ENCODE measurements around the gene TBC1D2. TPM values are rescaled to one million over a fixed set of nuclear protein-coding genes. Genes with fewer than 3 reads are reported as not detected.
A peak's percentile ranks its signal among the peaks of the same experiment; 100 is the strongest.

TBC1D2 gene
- total RNA-seq, 2 donors from 2014 or later: 3.3 to 4.7 TPM

DNA sequence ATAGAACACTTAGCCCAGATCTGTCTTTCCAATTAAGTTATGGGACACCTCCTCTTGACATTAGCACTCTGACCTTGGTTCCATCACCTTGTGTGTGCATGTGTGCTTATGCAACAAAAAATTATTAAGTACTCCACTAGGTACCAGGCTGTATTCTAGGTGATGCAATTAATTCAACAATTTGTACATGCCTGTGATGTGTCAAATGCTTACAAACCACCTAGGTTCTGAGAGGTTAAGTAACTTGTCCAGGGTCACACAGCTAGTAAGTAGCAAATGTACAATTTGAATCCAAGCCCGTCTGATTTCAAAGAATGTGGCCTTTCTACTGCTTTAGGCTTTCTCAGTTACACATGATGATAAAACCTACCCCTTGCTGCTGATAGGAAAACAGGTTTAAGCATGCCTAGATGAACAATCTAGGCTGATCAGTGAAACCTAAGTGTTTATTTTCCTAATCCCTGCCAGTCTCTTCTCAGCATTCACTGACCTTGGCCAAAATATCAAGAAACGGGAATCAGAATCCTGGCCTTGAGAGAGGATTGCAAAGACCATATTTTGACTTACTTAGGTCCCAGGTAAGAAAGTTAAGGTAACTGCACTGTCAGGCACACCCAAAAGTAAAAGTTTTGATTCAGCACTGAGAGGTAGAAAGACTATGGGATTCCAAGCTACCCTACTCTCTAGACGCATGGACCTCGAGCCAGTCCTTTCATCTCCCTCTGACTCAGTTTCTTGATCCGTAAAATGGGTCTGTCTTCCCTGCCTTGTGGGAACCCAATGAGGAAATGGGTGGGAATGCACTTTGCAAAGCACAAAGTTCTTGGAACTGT, 1.0 kb downstream of the TBC1D2 start:
- DNase-seq: no peak
- 14 to 23% methylated on average over 5 of the region's 5 CpGs for WGBS, 2 donors
- TF ChIP-seq CTCF (IDR thresholded peaks at IDR 0.05) (no peak), POLR2A (IDR thresholded peaks at IDR 0.05) (no peak)
- no peak for ATAC-seq
- Histone ChIP-seq H3K4me3 (peak overlapping the region; percentile 77 to 93), H3K4me1 (peaks cover 20% of the 10 kb centered on the region), H3K27ac (no peak overlapping the region), H3K36me3 (replicated peaks in 1 of 2; ENCODE audit: insufficient read depth in 1 of 2, low read depth in 2 of 2) (no peaks in the 10 kb centered on the region), H3K9me3 (no peaks in the 10 kb centered on the region), H3K27me3 (no peaks in the 10 kb centered on the region)
- intact Hi-C loops (cut with DNase I): loop anchor here (5.0 kb wide), 1 partner anchor 192 kb away; no protein-coding TSS in a partner anchor

DNA sequence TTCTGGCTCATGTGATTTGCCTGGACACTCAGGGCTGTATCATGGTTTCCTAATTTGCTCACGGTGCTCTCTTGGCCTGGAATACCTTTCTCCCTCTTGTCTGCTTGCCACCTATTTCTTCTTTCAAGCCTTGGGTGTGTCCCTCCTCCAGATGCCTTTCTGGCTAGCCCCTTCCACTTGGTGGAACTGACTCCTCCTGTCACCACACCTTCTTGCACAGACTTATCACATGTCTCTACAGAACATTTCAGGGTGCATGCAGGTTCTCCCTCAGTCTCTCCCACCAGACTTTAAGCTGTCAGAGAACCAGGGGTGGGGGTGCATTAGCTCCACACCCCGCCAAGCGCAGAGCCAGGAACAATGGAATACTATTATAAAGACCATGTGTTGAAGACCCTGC, 1.9 kb downstream of the TBC1D2 start:
- intact Hi-C loops (cut with DNase I): no loop called here
- no peaks in the 10 kb centered on the region for H3K36me3 ChIP-seq (replicated peaks in 1 of 2; ENCODE audit: insufficient read depth in 1 of 2, low read depth in 2 of 2)
- TF ChIP-seq CTCF (IDR thresholded peaks at IDR 0.05): no peak
- no peak for TF ChIP-seq POLR2A (IDR thresholded peaks at IDR 0.05)
- WGBS, 2 donors: 77 to 92% methylated on average over 3 of the region's 3 CpGs
- DNase-seq: no peak
- peaks cover 20% of the 10 kb centered on the region for H3K4me1 ChIP-seq
- ATAC-seq: no peak
- H3K9me3 ChIP-seq: no peaks in the 10 kb centered on the region
- no peak overlapping the region for H3K4me3 ChIP-seq
- no peak overlapping the region for H3K27ac ChIP-seq
- no peaks in the 10 kb centered on the region for H3K27me3 ChIP-seq

- H3K4me3 ChIP-seq: no peak overlapping the region
- no peak for ATAC-seq
- TF ChIP-seq POLR2A (IDR thresholded peaks at IDR 0.05): no peak
- no peak for TF ChIP-seq CTCF (IDR thresholded peaks at IDR 0.05)
- H3K9me3 ChIP-seq: no peaks in the 10 kb centered on the region
- H3K27ac ChIP-seq: no peak overlapping the region
- no peaks in the 10 kb centered on the region for H3K36me3 ChIP-seq (replicated peaks in 1 of 2; ENCODE audit: insufficient read depth in 1 of 2, low read depth in 2 of 2)
- intact Hi-C loops (cut with DNase I): no loop called here
- H3K4me1 ChIP-seq: peaks cover 16% of the 10 kb centered on the region
- H3K27me3 ChIP-seq: no peaks in the 10 kb centered on the region
- no peak for DNase-seq
- 85 to 92% methylated on average over 9 of the region's 9 CpGs for WGBS, 2 donors
These were observed 3.9 kb downstream of the TBC1D2 start for GRCh38 chr9:98251551-98251950.

DNA sequence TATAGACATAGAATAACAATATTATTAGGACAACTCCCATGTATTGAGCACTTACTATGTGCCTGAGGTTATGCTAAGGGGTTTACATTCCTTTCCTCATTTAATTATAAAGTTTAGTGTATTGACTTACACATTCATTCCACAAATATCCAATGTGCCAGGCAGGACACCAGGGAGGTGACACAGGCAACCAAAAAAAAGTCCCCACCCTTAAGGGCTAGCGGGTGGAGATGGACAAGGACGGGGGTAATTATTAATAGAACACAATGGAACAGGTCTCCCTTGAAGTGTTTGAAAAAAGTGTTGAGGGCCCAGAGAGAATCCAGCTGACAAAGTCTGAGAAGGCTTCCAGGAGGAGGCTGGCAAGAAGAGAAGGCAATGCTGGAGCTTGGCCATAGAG, 5.7 kb downstream of the TBC1D2 start:
- H3K27me3 ChIP-seq: no peaks in the 10 kb centered on the region
- peaks cover 12% of the 10 kb centered on the region for H3K4me1 ChIP-seq
- no peak overlapping the region for H3K4me3 ChIP-seq
- 58 to 60% methylated on average over 2 of the region's 2 CpGs for WGBS, 2 donors
- no peaks in the 10 kb centered on the region for H3K9me3 ChIP-seq
- TF ChIP-seq POLR2A (IDR thresholded peaks at IDR 0.05): no peak
- TF ChIP-seq CTCF (IDR thresholded peaks at IDR 0.05): no peak
- H3K27ac ChIP-seq: no peak overlapping the region
- H3K36me3 ChIP-seq (replicated peaks in 1 of 2; ENCODE audit: insufficient read depth in 1 of 2, low read depth in 2 of 2): no peaks in the 10 kb centered on the region
- intact Hi-C loops (cut with DNase I): no loop called here
- ATAC-seq (no peak), DNase-seq (no peak)

Data from body of pancreas (tissue), 4 donors.